Measurements from ENCODE around the gene PHF13.

Gene PHF13

DNA sequence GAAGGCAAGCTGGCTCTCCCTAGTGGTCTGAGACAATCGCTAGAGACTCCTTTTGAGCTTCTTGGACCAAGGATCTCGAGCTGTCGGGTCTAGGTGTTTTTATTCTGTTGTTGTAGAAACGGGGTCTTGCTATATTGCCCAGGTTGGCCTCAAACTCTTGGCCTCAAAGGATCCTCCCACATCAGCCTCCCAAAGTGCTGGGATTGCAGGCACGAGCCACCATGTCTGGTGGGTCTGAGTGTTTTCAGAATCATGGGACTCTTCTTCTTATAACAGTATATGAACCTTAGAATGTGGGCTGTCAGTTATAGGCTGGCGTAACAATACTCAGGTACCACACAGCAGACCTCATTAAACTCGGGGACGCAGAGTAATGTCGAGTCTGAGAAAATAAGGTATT is 55.0 kb downstream of the PHF13 start:
- DNase-seq = no peak

- no peak for DNase-seq
Measured at GRCh38 chr1:6672558-6672957, 59.0 kb downstream of the PHF13 start.
